Chondrocyte (in vitro differentiated cells): Measurements from ENCODE around the gene DUSP10. TPM values are rescaled to one million over a fixed set of nuclear protein-coding genes. Genes with fewer than 3 reads are reported as not detected.

Source experiments
- DNase-seq: peaks from one replicate; pipeline ENCODE4 v3.0.0; 2021; ENCODE audit warnings: mixed read lengths, low spot score
- H3K27ac Mint-ChIP-seq: one replicate; pipeline ENCODE4 v1.8.0; 2021; ENCODE audit warnings: mild to moderate bottlenecking, moderate library complexity, mixed read lengths; ENCODE audit not compliant: unreplicated experiment
- H3K27me3 Mint-ChIP-seq: 2 replicates; pipeline ENCODE4 v1.8.0; 2021; ENCODE audit warnings: low read depth, mixed read lengths
- H3K36me3 Mint-ChIP-seq: 2 replicates; pipeline ENCODE4 v1.8.0; 2021; ENCODE audit warnings: low read depth, mixed read lengths
- H3K4me1 Mint-ChIP-seq: 2 replicates; pipeline ENCODE4 v1.8.0; 2021; ENCODE audit warnings: low read depth, mild to moderate bottlenecking, mixed read lengths
- H3K4me3 Mint-ChIP-seq: one replicate; pipeline ENCODE4 v1.8.0; 2021; ENCODE audit warnings: mild to moderate bottlenecking, moderate library complexity, mixed read lengths; ENCODE audit not compliant: unreplicated experiment
- H3K9me3 Mint-ChIP-seq: 2 replicates; pipeline ENCODE4 v1.8.0; 2021; ENCODE audit warnings: low read depth, mixed read lengths
- total RNA-seq: library from RNA; stranded (reverse); gene quantifications from 3 replicates; pipeline ENCODE4 v1.2.1, GENCODE V29; 2021
- TF ChIP-seq, protein P1 (sequence below): fragments of 200-600 bp; sonication (generic); IDR thresholded peaks from 2 replicates; pipeline ENCODE4 v1.5.0; 2021; ENCODE audit warnings: antibody characterized with exemption, mild to moderate bottlenecking, moderate library complexity

Gene DUSP10
- total RNA-seq, 1 donor from 2014 or later = 4.1 TPM

DNA sequence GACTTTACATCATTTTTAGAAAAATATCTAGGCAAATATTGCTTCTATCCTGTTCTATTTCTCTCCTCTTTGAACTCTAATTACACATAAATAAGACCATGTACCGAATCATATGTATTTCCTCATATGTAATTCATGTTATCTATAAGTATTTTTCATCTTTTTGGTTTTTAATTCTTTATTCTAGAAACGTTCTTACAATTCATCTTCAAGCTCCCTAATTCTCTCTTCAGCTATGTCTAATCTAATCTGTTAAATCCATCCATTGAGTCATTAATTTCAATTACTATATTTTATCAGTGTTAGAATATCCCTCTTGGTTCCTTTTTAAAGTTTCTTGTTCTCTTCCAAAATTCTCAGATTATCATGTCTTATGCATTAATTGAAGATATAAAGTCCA, 61.8 kb downstream of the DUSP10 start:
- TF ChIP-seq, protein P1, sequence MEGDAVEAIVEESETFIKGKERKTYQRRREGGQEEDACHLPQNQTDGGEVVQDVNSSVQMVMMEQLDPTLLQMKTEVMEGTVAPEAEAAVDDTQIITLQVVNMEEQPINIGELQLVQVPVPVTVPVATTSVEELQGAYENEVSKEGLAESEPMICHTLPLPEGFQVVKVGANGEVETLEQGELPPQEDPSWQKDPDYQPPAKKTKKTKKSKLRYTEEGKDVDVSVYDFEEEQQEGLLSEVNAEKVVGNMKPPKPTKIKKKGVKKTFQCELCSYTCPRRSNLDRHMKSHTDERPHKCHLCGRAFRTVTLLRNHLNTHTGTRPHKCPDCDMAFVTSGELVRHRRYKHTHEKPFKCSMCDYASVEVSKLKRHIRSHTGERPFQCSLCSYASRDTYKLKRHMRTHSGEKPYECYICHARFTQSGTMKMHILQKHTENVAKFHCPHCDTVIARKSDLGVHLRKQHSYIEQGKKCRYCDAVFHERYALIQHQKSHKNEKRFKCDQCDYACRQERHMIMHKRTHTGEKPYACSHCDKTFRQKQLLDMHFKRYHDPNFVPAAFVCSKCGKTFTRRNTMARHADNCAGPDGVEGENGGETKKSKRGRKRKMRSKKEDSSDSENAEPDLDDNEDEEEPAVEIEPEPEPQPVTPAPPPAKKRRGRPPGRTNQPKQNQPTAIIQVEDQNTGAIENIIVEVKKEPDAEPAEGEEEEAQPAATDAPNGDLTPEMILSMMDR = no peak
- H3K9me3 Mint-ChIP-seq = peaks cover 8% of the 10 kb centered on the region
- peaks cover 2% of the 10 kb centered on the region for H3K4me1 Mint-ChIP-seq
- H3K27ac Mint-ChIP-seq = no peak overlapping the region
- H3K36me3 Mint-ChIP-seq = peaks cover 5% of the 10 kb centered on the region
- no peak overlapping the region for H3K4me3 Mint-ChIP-seq
- peaks cover 6% of the 10 kb centered on the region for H3K27me3 Mint-ChIP-seq
- no peak for DNase-seq

DNA sequence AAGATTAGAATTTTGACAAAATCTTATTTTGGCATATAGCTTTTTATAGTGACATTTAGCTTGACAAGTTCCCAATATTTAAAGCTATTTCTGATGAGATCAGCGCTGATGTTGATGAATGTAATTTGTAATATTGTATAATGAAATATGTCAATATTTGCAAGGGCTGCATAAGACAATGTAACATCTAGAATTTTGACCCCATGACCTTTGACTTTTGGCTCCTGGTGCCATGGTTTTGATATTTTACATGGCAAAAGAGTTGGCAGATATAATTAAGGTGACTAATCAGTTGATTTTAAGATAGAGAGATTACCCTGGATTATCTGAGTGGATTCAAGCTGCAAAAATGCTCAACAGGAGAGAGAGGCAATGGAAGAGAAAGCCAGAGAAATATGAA, 63.9 kb downstream of the DUSP10 start:
- H3K9me3 Mint-ChIP-seq = peaks cover 8% of the 10 kb centered on the region
- no peaks in the 10 kb centered on the region for H3K27me3 Mint-ChIP-seq
- no peak for DNase-seq
- peaks cover 9% of the 10 kb centered on the region for H3K4me1 Mint-ChIP-seq
- no peak overlapping the region for H3K27ac Mint-ChIP-seq
- TF ChIP-seq, protein P1 = no peak
- H3K4me3 Mint-ChIP-seq = no peak overlapping the region
- peaks cover 5% of the 10 kb centered on the region for H3K36me3 Mint-ChIP-seq

DNA sequence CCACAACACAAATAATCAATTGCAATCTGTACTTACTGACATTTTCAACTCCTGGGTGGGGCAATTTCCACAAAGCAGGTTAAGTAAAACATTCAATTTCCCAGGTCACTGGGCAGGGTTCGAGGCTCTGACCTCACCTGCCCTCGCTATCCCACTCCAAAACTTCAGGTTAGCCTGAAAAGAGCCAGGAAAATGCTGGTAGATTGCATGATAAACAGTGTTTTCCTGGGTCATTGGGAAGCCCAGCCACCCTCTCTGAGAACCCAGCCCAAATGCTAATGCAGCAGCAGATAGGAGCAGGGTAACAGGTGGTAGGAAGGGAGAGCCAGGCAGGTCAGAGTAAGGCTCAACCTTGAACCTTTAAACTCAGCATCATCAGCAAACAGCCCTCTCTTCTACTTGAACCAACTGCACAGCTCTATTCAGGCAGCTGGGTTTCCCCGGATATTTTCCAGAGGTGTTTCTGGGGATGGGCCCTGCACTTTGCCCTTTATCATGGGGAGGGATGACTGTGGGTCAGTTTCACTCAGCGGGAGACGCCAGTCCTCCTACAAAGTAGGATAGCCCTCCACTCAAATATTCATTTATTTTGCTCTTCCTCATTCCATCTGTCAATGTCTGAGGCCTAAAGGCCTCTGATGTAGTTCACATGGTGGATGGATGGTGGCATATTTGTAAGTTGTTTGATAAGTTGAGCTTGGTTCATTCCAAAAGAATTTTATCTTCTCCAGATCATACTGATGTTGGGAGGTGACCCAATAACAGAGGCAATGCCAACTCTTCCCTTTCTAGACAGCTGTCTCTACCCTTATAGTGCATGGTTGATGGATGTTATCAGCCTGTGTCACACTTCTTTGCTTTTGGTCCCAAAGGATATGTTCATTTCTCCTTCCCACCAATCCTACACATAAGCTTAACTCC, 65.7 kb downstream of the DUSP10 start:
- DNase-seq = no peak
- peaks cover 22% of the 10 kb centered on the region for H3K4me1 Mint-ChIP-seq
- no peak overlapping the region for H3K4me3 Mint-ChIP-seq
- H3K9me3 Mint-ChIP-seq = peaks cover 11% of the 10 kb centered on the region
- H3K27ac Mint-ChIP-seq = no peak overlapping the region
- H3K36me3 Mint-ChIP-seq = peaks cover 5% of the 10 kb centered on the region
- TF ChIP-seq, protein P1 = no peak
- H3K27me3 Mint-ChIP-seq = no peaks in the 10 kb centered on the region

DNA sequence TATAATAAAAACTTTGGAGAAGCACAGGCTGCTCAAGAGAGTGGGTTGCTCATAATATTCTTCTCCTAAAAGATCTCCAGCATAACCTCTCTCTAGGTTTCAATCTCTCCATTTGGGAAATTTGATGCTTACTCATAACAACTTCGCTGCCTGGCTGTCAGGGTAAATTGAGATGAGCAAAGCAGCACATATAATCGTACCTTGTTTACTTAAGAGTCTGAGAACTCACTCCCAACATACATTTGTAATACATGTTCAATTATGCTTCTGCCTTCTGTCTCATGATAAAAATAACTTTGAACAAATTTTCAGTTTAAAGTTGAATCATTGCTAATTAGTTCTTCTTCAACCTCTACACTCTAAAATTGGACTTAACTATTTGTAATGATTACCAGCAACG, 68.9 kb downstream of the DUSP10 start:
- Mint-ChIP-seq H3K27ac (no peak overlapping the region), H3K4me3 (no peak overlapping the region), H3K9me3 (peaks cover 3% of the 10 kb centered on the region), H3K4me1 (peaks cover 22% of the 10 kb centered on the region), H3K27me3 (peaks cover 11% of the 10 kb centered on the region), H3K36me3 (no peaks in the 10 kb centered on the region)
- TF ChIP-seq, protein P1 = no peak
- no peak for DNase-seq

DNA sequence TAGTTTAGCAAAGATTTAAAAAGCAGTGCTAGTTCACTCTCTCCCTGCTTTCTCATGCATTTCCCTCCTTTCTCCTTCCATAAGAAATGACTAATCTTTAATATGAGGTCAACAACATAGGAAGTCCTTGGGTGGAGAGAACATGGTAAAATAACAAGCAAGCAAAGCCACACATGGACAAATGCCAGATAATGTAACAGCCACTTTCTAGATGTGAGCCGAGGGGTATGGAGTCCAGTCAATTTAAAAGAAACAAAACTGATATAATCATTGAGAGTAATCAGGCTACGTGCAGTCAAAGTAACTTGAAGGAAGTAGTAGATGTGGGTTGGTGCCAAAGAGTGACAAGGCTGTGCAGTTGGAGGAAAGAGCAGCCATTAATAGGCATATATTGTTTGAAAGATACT, 69.6 kb downstream of the DUSP10 start:
- TF ChIP-seq, protein P1 = no peak
- Mint-ChIP-seq H3K4me3 (no peak overlapping the region), H3K36me3 (no peaks in the 10 kb centered on the region), H3K27ac (peak overlapping the region; percentile 42), H3K4me1 (peaks cover 22% of the 10 kb centered on the region), H3K9me3 (peaks cover 3% of the 10 kb centered on the region), H3K27me3 (peaks cover 16% of the 10 kb centered on the region)
- DNase-seq = no peak
